KMS-11 (cell line): ENCODE results near the gene DPP7.

Experiments
- H2AFZ ChIP-seq: fragments of 200-600 bp; sonication (generic); 2 replicates; pipeline ENCODE4 v1.6.1; 2016; ENCODE audit warnings: antibody characterized with exemption, mixed run types, low read depth
- H3K27ac ChIP-seq: fragments of 200-600 bp; sonication (generic); 2 replicates; pipeline ENCODE4 v1.6.1; 2016; ENCODE audit warnings: mild to moderate bottlenecking, mixed run types
- H3K27me3 ChIP-seq: fragments of 200-600 bp; sonication (generic); 2 replicates; pipeline ENCODE4 v1.6.1; 2017; ENCODE audit warnings: mild to moderate bottlenecking, low read depth, mixed run types, moderate library complexity; ENCODE audit not compliant: insufficient read depth
- H3K36me3 ChIP-seq: fragments of 200-600 bp; sonication (generic); 2 replicates; pipeline ENCODE4 v1.6.1; 2017; ENCODE audit warnings: mild to moderate bottlenecking, mixed run types; ENCODE audit not compliant: insufficient read depth
- H3K4me1 ChIP-seq: fragments of 200-600 bp; sonication (generic); 2 replicates; pipeline ENCODE4 v1.6.1; 2016; ENCODE audit warnings: mild to moderate bottlenecking, low read depth, mixed run types; ENCODE audit not compliant: poor library complexity, severe bottlenecking
- H3K4me2 ChIP-seq: fragments of 200-600 bp; sonication (generic); 2 replicates; pipeline ENCODE4 v1.7.0; 2016; ENCODE audit warnings: mild to moderate bottlenecking, mixed run types
- H3K4me3 ChIP-seq: fragments of 200-600 bp; sonication (generic); IDR thresholded peaks from 2 replicates; pipeline ENCODE4 v1.6.1; 2017; ENCODE audit warnings: low read depth, low read length, mixed read lengths; ENCODE audit not compliant: insufficient read depth
- H3K79me2 ChIP-seq: fragments of 200-600 bp; sonication (generic); 2 replicates; pipeline ENCODE4 v1.6.1; 2016; ENCODE audit warnings: low read depth, mixed run types; ENCODE audit not compliant: insufficient read depth
- H3K9ac ChIP-seq: fragments of 200-600 bp; sonication (generic); 2 replicates; pipeline ENCODE4 v1.6.1; 2016; ENCODE audit warnings: mild to moderate bottlenecking, mixed run types
- H4K20me1 ChIP-seq: fragments of 200-600 bp; sonication (generic); 2 replicates; pipeline ENCODE4 v1.6.1; 2016; ENCODE audit warnings: mild to moderate bottlenecking, mixed run types; ENCODE audit not compliant: insufficient read depth
- CTCF ChIP-seq: fragments of 200-600 bp; sonication (generic); conservative IDR thresholded peaks from 2 replicates; pipeline ENCODE4 v1.6.1; 2017; ENCODE audit warnings: low read depth, mild to moderate bottlenecking, antibody characterized with exemption, low read length, moderate library complexity, mixed read lengths

Gene DPP7

DNA sequence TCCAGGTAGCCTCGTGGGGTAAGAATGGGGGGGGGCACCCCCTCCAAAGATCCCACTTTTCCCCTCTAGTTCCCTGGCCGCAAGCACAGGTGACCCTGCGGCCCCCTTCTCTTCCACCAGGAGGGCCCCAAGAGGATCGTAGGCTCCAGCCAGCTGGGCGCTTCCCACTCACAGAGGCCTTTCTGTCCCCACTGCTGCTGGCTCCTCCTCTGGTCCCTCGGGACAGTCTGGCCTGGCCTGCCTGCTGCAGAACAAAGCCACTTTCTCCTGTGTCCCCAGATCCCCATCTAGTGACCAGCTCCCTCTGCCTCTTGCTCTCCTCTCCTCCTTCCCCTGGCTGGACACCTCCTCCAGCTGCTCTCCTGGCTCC, 43.6 kb downstream of the DPP7 start:
- Histone ChIP-seq H3K4me2 (peak overlapping the region; percentile 88), H2AFZ (peak overlapping the region; percentile 71), H3K27ac (peak overlapping the region; percentile 24; the same call in 1 of the 2 replicates), H3K9ac (peak overlapping the region; percentile 37; the same call in 1 of the 2 replicates), H3K27me3 (no peaks in the 10 kb centered on the region), H4K20me1 (0 out of 2 replicates have a peak, but pooled peaks cover 6% of the 10 kb centered on the region), H3K36me3 (no peaks in the 10 kb centered on the region), H3K4me3 (no peak overlapping the region), H3K4me1 (peaks cover 25% of the 10 kb centered on the region), H3K79me2 (no peaks in the 10 kb centered on the region)
- TF ChIP-seq CTCF, result no peak

DNA sequence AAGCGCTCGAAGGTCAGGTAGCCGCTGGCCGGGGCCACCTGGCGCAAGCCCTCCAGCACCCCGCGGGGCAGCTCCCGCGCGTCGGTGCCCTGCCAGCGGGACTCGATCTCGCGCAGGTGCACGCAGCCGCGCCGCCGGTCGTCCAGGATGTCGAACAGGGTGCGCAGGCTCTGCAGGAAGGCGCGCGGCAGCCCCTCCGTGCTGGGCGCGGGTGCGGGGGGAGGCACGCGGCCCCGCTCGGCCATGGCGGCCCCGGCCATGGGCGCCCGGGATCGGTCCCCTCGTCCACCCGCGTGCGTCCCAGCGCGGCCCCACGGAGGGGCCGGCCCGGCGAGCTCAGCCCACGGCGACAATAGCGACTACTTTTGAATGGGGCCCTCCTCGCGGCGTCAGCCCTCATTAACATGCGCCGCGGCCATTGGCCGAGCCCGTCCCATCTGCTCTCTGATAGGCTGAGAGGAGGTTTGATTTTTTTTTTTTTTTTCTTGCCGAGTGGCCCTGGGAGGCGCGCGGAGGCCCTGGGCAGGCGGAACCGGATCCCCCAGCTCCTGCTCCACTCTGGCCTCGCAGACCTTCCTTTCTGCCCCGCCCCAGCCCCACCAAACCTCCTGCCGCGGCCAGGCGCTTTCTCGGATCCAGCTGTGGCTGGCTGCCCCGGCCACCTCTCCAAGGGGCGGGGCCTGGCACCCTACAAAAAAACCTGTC, 44.2 kb downstream of the DPP7 start, which contains the start of gene SAPCD2:
TSS of gene SAPCD2 (minus strand) at position 357 of the 705 bp plus-strand sequence. CDS start at position 260, 97 bp downstream.
- Histone ChIP-seq H3K27ac (peak within 1 kb of the TSS; percentile 24; the same call in 1 of the 2 replicates), H3K4me2 (peak within 1 kb of the TSS; percentile 88), H3K27me3 (no peaks in the 10 kb centered on the region), H3K36me3 (no peaks in the 10 kb centered on the region), H3K79me2 (no peaks in the 10 kb centered on the region), H2AFZ (peak within 1 kb of the TSS; percentile 71), H3K4me1 (peaks cover 25% of the 10 kb centered on the region), H3K4me3 (no peak within 1 kb of the TSS), H3K9ac (peak within 1 kb of the TSS; percentile 37; the same call in 1 of the 2 replicates), H4K20me1 (0 out of 2 replicates have a peak, but pooled peaks cover 6% of the 10 kb centered on the region)
- TF ChIP-seq CTCF, result no peak

GRCh38 chr9:137069508-137070091, 44.9 kb downstream of the DPP7 start:
- Histone ChIP-seq H3K4me2 (peak overlapping the region; percentile 86), H3K36me3 (no peaks in the 10 kb centered on the region), H3K4me1 (peaks cover 25% of the 10 kb centered on the region), H3K79me2 (no peaks in the 10 kb centered on the region), H4K20me1 (0 out of 2 replicates have a peak, but pooled peaks cover 6% of the 10 kb centered on the region), H3K9ac (no peak overlapping the region), H2AFZ (peak overlapping the region; percentile 71), H3K4me3 (no peak overlapping the region), H3K27me3 (no peaks in the 10 kb centered on the region), H3K27ac (no peak overlapping the region)
- TF ChIP-seq CTCF, result no peak

GRCh38 chr9:137068539-137069507, 45.7 kb downstream of the DPP7 start:
- Histone ChIP-seq H4K20me1 (0 out of 2 replicates have a peak, but pooled peaks cover 6% of the 10 kb centered on the region), H3K36me3 (no peaks in the 10 kb centered on the region), H3K27me3 (no peaks in the 10 kb centered on the region), H2AFZ (no peak overlapping the region), H3K4me1 (peaks cover 25% of the 10 kb centered on the region), H3K4me2 (peak overlapping the region; percentile 86), H3K9ac (no peak overlapping the region), H3K4me3 (no peak overlapping the region), H3K27ac (no peak overlapping the region), H3K79me2 (no peaks in the 10 kb centered on the region)
- TF ChIP-seq CTCF, result no peak
